HuH-7 (cell line): ENCODE measurements around the gene GCFC2.
"Not testable (repeated sequence)": the region's sequence is repeated elsewhere in the genome, so short reads cannot be mapped to it uniquely, and the experiment has no call there.

Source experiments
- DNase-seq: peaks from one replicate; pipeline ENCODE4 v3.0.0; 2011; ENCODE audit warnings: low spot score

Gene GCFC2

GRCh38 chr2:75710577-75711253 is at the start of gene GCFC2:
TSS of gene GCFC2 (minus strand) at chr2:75710915. CDS start at chr2:75710855, 60 bp downstream.
- peak; percentile 90 for DNase-seq

GRCh38 chr2:75752828-75753227 is 42.1 kb upstream of the GCFC2 start:
- DNase-seq = no peak

DNA sequence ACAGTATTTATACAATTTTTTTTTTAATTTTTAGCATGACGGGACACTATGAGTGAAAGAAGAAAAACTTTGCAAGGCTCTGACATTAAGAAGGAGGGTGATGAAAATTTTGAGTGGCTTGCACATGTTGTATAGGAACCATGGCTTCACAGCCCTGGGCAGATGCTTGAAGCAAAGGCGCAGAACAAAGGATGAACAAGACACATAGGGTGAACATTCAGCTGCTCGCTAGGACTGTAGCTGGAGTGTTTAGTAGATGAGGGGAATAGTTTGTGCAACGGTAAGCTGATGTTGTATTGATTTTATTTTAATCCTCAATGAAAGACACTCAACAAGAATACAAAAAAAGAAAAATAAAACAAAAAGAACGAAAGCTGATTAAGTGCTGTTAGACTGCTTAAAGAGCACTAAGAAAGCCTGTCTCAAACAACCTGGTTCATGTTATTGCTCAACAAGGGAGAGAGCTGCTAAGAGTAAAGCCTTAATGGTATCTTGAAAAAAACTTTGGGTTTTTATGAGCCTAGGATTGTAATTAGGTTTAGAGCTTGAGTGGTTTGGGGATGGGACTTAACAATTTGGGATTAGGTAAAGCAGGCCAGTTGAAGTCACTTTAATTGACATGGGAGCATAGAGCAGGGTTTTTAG is 41.2 kb upstream of the GCFC2 start:
- DNase-seq = no peak

- DNase-seq = no peak
Measured at GRCh38 chr2:75751360-75751759, 40.6 kb upstream of the GCFC2 start.

- DNase-seq = no peak
Measured at GRCh38 chr2:75737961-75738360, 27.2 kb upstream of the GCFC2 start.

GRCh38 chr2:75736276-75736675 is 25.6 kb upstream of the GCFC2 start:
- DNase-seq = no peak

DNA sequence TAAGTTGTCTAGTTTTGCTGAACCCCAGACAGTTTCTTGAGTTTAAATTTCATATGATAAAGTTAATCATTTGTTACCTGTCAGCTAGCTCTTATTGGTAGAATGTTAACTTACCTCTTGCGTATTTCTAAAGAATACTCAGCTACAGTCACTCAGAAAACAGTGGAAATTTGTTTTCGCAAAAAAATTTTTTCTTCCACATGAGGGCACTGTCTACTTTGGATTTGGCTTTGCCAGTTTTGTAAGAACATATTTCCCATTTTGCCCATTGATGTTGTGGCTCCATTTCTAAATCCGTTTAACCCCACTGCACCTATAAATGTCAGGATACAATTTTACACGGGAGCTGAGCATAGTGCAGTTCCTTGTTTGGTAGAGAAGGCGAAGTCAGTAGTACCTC is 19.1 kb upstream of the GCFC2 start:
- no peak for DNase-seq

DNA sequence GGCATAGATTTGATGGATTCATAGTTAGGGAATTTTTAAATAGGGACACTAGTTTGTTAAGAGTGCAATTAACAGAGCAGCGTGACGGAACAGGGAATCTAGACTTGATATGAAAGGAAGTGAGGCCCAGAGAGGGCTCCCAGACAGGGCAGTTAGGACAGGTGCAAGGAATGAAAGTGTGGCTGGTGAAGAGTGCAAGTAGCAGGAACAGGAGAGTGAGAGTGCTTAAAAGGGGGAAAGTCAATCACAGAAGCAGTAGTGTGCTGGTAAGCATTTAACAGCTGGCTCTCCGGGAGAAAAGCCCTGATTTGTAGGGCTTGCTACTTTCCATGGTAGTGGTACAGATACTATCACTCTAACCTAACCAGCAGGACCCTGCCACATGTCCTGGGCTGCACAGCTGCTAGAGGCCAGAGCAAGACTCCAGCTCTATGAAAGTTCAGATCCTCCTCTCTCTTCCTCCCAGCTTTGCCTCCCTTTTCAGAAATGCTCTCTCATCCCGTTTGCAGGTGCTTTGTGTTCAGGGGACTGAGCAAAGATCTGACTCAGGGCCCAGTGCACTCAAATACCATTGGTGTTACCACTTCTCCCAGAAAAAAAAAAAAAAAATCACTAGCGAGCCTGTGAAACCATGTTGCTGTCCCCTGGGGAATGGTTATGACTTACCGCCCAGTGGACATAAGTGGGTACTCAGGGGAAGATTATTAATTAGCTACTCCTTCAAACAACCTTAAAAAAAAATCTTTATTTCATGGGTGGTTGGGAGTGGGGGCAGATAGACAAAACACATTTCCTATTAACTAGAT is 18.1 kb upstream of the GCFC2 start:
- no peak for DNase-seq

DNA sequence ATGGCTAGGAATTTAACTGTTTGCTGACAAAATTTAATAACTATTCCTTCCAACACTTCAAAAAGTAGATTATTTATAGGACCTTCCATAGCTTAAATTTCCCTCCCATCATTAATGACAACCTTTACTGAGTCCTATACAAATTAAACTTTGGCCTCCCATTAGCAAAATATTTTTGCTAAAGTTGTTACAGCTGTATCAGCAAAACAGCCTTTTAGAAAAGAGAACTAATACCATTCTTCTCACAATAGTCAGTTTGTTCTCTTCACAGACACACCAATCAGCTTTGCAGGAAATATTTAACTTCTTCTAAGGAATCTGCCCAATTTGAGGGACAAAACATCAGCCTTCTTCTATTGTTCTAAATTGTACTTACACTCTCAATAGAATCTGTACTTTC is 12.0 kb upstream of the GCFC2 start:
- no peak for DNase-seq

GRCh38 chr2:75720525-75720924 is 9.8 kb upstream of the GCFC2 start:
- no peak for DNase-seq

DNA sequence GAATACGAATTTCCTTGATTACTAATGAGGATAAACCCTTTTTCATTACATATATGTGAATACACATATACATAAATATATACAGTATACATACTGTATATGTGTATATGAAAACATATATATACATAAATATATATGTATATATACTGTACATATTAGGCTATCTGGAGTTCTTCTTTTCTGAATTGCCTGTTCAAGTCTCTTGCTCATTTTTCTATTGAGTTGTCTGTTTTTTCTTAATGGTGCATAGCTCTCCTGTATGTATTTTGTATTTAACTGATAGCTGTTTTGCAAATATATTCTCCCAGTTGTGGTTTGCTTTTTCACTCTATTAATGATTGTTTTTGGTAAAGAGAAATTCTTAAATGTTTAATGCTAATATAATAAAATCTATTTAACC is 8.9 kb upstream of the GCFC2 start:
- DNase-seq = no peak

DNA sequence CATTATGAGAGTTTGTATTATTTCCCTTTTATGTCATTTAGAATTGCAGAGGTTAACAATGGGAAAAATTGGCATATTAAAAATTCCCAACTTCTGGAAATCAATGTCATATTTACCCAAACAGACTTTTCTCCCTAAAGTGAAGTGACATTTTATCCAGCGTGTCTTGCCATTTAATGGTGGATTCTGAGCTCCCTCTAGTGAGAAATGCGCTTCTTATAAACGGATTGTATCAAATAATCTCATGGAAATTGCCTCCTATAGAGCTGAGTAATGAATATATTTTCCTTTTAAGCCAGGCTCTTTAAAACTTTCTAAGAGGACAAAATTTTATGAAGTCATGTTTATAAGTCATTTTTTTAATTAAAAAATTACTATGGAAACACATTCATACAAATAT is 5.7 kb upstream of the GCFC2 start:
- no peak for DNase-seq

DNA sequence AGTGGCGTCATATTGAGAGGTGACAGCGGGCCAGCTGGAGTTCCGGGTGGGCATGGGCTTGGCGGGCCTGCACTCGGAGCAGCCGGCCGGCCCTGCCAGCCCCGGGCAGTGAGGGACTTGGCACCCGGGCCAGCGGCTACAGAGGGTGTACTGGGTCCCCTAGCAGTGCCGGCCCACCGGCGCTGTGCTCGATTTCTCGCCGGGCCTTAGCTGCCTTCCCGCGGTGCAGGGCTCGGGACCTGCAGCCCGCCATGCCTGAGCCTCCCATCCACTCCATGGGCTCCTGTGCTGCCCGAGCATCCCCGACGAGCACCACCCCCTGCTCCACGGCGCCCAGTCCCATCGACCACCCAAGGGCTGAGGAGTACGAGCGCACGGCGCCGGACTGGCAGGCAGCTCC is 875 bp upstream of the GCFC2 start:
- not testable (repeated sequence) for DNase-seq

GRCh38 chr2:75710220-75710576 is 517 bp downstream of the GCFC2 start:
- no peak for DNase-seq

DNA sequence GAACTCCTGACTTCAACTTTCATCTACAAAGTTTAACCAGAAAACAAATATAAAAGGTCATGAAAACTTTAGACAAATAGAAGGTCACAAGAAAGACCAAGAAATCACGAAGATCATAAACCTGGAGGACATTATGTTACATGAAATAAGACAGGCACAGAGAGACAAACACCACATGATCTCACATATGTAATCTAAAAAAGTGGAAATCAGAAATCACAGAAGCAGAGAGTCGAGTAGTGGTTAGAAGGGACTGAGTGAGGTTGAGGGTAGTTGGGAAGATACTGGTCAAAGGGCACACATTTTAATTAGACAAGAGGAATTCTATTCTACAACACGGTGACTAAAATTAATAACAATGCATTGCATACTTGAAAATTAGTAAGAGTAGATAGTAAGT is 1.4 kb downstream of the GCFC2 start:
- DNase-seq = no peak

GRCh38 chr2:75707901-75708300 is 2.8 kb downstream of the GCFC2 start:
- DNase-seq = no peak

- DNase-seq = no peak
Measured at GRCh38 chr2:75705921-75706320, 4.8 kb downstream of the GCFC2 start.

GRCh38 chr2:75703589-75704287 is 7.0 kb downstream of the GCFC2 start:
- no peak for DNase-seq

DNA sequence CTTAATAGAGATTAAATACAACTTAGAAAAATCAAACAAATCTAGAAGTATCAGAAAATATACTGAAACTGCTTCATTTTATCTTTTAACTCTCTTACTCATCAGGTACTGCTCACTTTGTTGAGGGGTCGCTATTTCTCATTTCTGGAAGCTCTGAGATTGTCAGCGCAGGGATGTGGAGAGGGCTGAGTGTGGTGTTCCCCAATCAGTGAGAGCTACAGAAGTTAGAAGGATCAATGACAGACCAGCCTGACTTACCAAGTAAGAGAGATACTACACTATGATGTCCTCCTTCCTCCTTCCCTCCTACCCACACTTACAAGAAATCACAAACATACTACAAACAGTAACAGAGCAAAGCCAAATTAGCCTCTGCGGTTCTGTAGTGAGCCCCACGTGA is 8.1 kb downstream of the GCFC2 start:
- DNase-seq = no peak

DNA sequence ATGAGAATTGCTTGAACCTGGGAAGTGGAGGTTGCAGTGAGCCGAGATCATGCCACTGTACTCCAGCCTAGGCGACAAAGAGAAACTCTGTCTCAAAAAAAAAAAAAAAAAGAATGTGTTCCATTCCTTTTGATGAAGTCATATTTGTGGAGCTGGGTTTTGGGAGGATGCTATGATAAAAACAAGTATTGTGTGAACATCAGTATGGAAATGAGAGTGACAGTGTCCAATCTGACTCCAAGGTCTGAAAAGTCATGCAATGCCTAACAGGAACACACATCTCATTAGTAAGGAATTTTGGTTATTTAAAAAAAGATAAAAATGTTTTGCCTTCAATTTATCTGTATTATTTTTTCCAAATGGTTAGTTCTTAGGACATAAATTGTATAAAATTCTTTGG is 11.8 kb downstream of the GCFC2 start:
- no peak for DNase-seq

- DNase-seq = no peak
Measured at GRCh38 chr2:75688196-75688595, 22.5 kb downstream of the GCFC2 start.

DNA sequence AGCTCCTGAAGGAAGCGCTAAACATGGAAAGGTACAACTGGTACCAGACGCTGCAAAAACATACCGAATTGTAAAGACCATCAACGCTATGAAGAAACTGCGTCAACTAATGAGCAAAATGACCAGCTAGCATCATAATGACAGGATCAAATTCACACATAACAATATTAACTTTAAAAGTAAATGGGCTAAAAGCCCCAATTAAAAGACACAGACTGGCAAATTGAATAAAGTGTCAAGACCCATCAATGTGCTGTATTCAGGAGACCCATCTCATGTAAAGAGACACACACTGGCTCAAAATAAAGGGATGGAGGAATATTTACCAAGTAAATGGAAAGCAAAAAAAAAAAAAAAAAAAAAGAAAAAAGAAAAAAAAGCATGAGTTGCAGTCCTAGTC is 27.3 kb downstream of the GCFC2 start:
- not testable (repeated sequence) for DNase-seq

DNA sequence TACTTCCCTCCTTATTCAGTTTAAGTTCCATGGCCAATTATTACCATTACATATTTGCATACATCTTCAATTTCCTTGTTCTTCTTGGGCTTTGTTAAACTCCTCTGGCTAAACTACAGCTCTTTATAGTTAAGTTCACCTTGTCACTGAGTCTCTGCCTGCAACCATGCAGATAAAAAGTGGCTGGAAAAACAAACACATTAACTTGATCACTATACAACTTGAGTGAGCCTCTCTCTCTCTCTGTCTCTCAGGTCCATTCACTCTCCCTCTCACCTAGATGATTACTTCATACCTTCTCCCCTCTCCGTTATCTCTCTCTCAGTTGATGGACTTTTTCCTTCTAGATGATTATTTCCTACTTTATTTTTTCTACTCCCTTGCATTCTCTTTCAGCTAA is 30.3 kb downstream of the GCFC2 start:
- DNase-seq = no peak
